NT2/D1 (cell line): Measurements from ENCODE around the gene SPDYE17.
"Not testable (repeated sequence)": the region's sequence is repeated elsewhere in the genome, so short reads cannot be mapped to it uniquely, and the experiment has no call there.

Source experiments
- SUZ12 ChIP-seq: IDR thresholded peaks from 2 replicates; pipeline ENCODE4 v1.6.1; 2011; ENCODE audit not compliant: insufficient read length, insufficient read depth; ENCODE audit errors: extremely low read depth
- YY1 ChIP-seq: IDR thresholded peaks from 2 replicates; pipeline ENCODE4 v1.6.1; 2011; ENCODE audit not compliant: insufficient read length, insufficient read depth
- ZNF274 ChIP-seq: IDR thresholded peaks from 2 replicates; pipeline ENCODE4 v1.6.1; 2011; ENCODE audit warnings: mild to moderate bottlenecking, low read depth, low read length

GRCh38 chr7:76981187-76981970, 50.8 kb downstream of the SPDYE17 start:
- TF ChIP-seq YY1, SUZ12, ZNF274: not testable (repeated sequence)
